CD4-positive, alpha-beta T cell (primary cell): ENCODE data around the gene SPATS2L. TPM values are rescaled to one million over a fixed set of nuclear protein-coding genes. Genes with fewer than 3 reads are reported as not detected.

Source experiments
- ATAC-seq: fragments of 200-7000 bp; cut with Tn5 transposase; one replicate; pipeline ENCODE4 v1.10.0; 2022; ENCODE audit warnings: mild to moderate bottlenecking; ENCODE audit not compliant: poor library complexity
- CTCF ChIA-PET: fragments of 350-600 bp; sonication (Branson Sonifier 250); formaldehyde crosslinking; loops from one replicate; lab custom pipeline; 2021; ENCODE audit warnings: antibody characterized with exemption, inconsistent platforms; lab: Charles Lee
- POLR2A ChIA-PET: fragments of 350-600 bp; sonication (Branson Sonifier 250); formaldehyde crosslinking; loops from one replicate; lab custom pipeline; 2021; ENCODE audit warnings: antibody characterized with exemption, inconsistent platforms; lab: Charles Lee
- DNase-seq, 14 experiments: peaks; one replicate each; pipeline ENCODE4 v3.0.0-alpha.2; 2013 to 2020; ENCODE audit warnings: mixed read lengths in 2 of 14
- H3K27ac ChIP-seq, 2 donors: one replicate each; pipeline versions ENCODE4 v1.5.1 to v1.7.0; 2013; ENCODE audit warnings: low read length in 2 of 2, low read depth in 1 of 2, mild to moderate bottlenecking in 1 of 2
- H3K27me3 ChIP-seq, 2 experiments: 1 replicate in 1 of 2; 2 replicates in 1 of 2; pipeline versions ENCODE4 v1.6.1 to v1.7.0; 2013; ENCODE audit warnings: low read length in 2 of 2, control low read depth in 1 of 2, mild to moderate bottlenecking in 1 of 2, moderate library complexity in 1 of 2; ENCODE audit not compliant: insufficient read depth in 2 of 2, control insufficient read depth in 1 of 2
- H3K36me3 ChIP-seq: one replicate; pipeline ENCODE4 v1.6.1; 2013; ENCODE audit warnings: low read length, control low read depth; ENCODE audit not compliant: insufficient read depth
- H3K4me1 ChIP-seq: one replicate; pipeline ENCODE4 v1.6.1; 2013; ENCODE audit warnings: low read length, control low read depth; ENCODE audit not compliant: insufficient read depth
- H3K4me3 ChIP-seq: one replicate; pipeline ENCODE4 v1.5.1; 2013; ENCODE audit warnings: mild to moderate bottlenecking, low read length, moderate library complexity
- H3K9me3 ChIP-seq, 2 experiments: 1 replicate in 1 of 2; 2 replicates in 1 of 2; pipeline versions ENCODE4 v1.6.1 to v1.7.0; 2013; ENCODE audit warnings: low read length in 2 of 2, mild to moderate bottlenecking in 2 of 2, control low read depth in 1 of 2, moderate library complexity in 1 of 2; ENCODE audit not compliant: control insufficient read depth in 1 of 2, insufficient read depth in 1 of 2
- H3K27ac Mint-ChIP-seq: one replicate; pipeline ENCODE4 v1.8.0; 2020; ENCODE audit warnings: mixed read lengths
- H3K27me3 Mint-ChIP-seq: one replicate; pipeline ENCODE4 v1.8.0; 2021; ENCODE audit warnings: mixed read lengths
- H3K36me3 Mint-ChIP-seq: one replicate; pipeline ENCODE4 v1.8.0; 2021; ENCODE audit warnings: low read depth, mixed read lengths
- H3K4me1 Mint-ChIP-seq: one replicate; pipeline ENCODE4 v1.8.0; 2021; ENCODE audit warnings: low read depth, mixed read lengths
- H3K4me3 Mint-ChIP-seq: one replicate; pipeline ENCODE4 v1.8.0; 2020; ENCODE audit warnings: mild to moderate bottlenecking, mixed read lengths
- H3K9me3 Mint-ChIP-seq: one replicate; pipeline ENCODE4 v1.8.0; 2020; ENCODE audit warnings: mixed read lengths
- CTCF ChIP-seq: fragments of 200-600 bp; IDR thresholded peaks from one replicate; pipeline ENCODE4 v1.8.0; 2022; ENCODE audit warnings: antibody characterized with exemption, mild to moderate bottlenecking
- intact Hi-C, 2 experiments: fragments of 100-400 bp; cut with DNase I in 1 of 2; cut with micrococcal nuclease in 1 of 2; formaldehyde crosslinking; loops; one replicate each; pipeline versions ENCODE4 v1.15.1 to v1.9.0; 2023 to 2025; cut with DNase I, micrococcal nuclease
- total RNA-seq, 174 experiments: library from RNA in 2 of 174; stranded (reverse) in 2 of 174; gene quantifications; one replicate each; pipeline ENCODE4 v1.2.3 and lab custom pipeline; 2021 to 2026

SPATS2L gene
- total RNA-seq, 2 experiments from 2014 or later: 4.0 to 4.4 TPM

DNA sequence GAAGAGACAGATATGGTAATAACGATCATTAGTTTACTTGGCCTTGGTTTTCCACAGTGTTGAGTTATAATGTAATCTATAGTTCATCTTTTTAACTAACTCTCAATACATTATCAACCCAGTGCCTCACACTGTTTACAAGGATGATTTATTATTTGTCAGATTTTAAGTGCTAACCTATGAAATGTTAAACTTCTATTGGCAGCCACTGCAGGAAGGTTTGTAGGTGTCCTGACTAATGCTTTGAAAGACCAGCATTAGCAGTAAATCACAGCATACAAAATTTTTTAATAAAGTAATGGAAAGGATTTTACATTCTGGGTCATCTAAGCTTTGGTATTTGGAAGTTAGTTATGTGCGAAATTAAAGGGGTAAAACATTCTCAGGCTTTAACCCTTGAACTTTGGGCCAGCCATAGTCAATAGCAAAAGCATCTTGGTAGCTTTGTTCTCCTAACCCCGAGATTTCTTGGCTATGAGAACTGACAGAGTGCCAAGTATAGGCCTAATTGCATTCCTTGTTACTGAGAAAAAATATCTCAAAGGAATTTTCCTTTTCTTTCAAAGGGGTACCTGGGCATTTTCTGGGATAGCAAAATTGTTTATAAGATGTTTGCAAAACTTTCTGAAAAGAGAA, 30.6 kb downstream of the SPATS2L start:
- TF ChIP-seq CTCF: no peak
- Mint-ChIP-seq H3K36me3 (no peaks in the 10 kb centered on the region), H3K27ac (no peak overlapping the region), H3K27me3 (no peaks in the 10 kb centered on the region), H3K4me1 (no peaks in the 10 kb centered on the region), H3K9me3 (no peaks in the 10 kb centered on the region), H3K4me3 (no peak overlapping the region)
- no peak overlapping the region for H3K27ac ChIP-seq
- ATAC-seq: no peak
- CTCF ChIA-PET: no interaction called here
- no peaks in the 10 kb centered on the region for H3K4me1 ChIP-seq
- no peak for DNase-seq
- no peaks in the 10 kb centered on the region for H3K27me3 ChIP-seq
- intact Hi-C loops: no loop called here
- no peak overlapping the region for H3K4me3 ChIP-seq
- H3K9me3 ChIP-seq: no peaks in the 10 kb centered on the region
- H3K36me3 ChIP-seq: no peaks in the 10 kb centered on the region
- POLR2A ChIA-PET: interaction anchor here (1.0 kb wide), 1 partner anchor 29 kb away, joined by 3 read pairs; no protein-coding TSS in a partner anchor

GRCh38 chr2:200337621-200338020, 31.1 kb downstream of the SPATS2L start:
- no peak for TF ChIP-seq CTCF
- DNase-seq: no peak
- no peak for ATAC-seq
- Mint-ChIP-seq H3K27me3 (no peaks in the 10 kb centered on the region), H3K36me3 (no peaks in the 10 kb centered on the region), H3K9me3 (no peaks in the 10 kb centered on the region), H3K27ac (no peak overlapping the region), H3K4me3 (no peak overlapping the region), H3K4me1 (no peaks in the 10 kb centered on the region)
- Histone ChIP-seq H3K27ac (no peak overlapping the region), H3K9me3 (no peaks in the 10 kb centered on the region), H3K27me3 (no peaks in the 10 kb centered on the region), H3K4me1 (no peaks in the 10 kb centered on the region), H3K4me3 (no peak overlapping the region), H3K36me3 (no peaks in the 10 kb centered on the region)
- CTCF ChIA-PET: no interaction called here
- intact Hi-C loops: no loop called here
- POLR2A ChIA-PET: interaction anchor here (1.0 kb wide), 1 partner anchor 30 kb away, joined by 3 read pairs; no protein-coding TSS in a partner anchor

DNA sequence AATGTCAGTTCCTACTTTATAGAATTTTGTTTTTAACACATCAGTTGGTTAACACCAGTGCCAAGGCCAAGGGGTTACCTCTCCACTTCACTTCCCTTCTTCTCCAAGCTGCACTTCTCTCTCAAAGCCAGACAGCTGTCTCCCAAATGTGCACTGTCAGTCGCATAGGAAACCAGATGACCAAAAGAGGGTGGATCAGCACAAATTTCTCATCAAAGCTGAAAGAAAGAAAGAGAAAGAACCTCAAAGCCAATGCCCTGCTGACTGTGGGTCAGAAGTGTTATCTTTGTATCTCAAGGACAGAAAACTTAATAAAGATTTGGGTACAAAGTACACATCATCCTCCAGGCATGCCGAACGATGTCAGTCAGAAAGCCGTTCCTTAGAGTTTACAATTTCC, 32.2 kb downstream of the SPATS2L start:
- no peak for ATAC-seq
- intact Hi-C loops: no loop called here
- Histone ChIP-seq H3K4me1 (no peaks in the 10 kb centered on the region), H3K36me3 (no peaks in the 10 kb centered on the region), H3K27me3 (no peaks in the 10 kb centered on the region), H3K27ac (no peak overlapping the region), H3K4me3 (no peak overlapping the region), H3K9me3 (no peaks in the 10 kb centered on the region)
- Mint-ChIP-seq H3K4me1 (no peaks in the 10 kb centered on the region), H3K9me3 (no peaks in the 10 kb centered on the region), H3K36me3 (no peaks in the 10 kb centered on the region), H3K4me3 (no peak overlapping the region), H3K27me3 (no peaks in the 10 kb centered on the region), H3K27ac (no peak overlapping the region)
- ChIA-PET POLR2A (no interaction called here), CTCF (no interaction called here)
- no peak for DNase-seq
- no peak for TF ChIP-seq CTCF
